SKM-1 treated with dmso at 0.1 percent for 144 hours (cell line): ENCODE measurements around the gene BLOC1S5.

Source experiments
- DNase-seq: peaks from one replicate; lab custom pipeline; 2025; ENCODE audit not compliant: unreplicated experiment; lab: John Stamatoyannopoulos, UW

Gene BLOC1S5

DNA sequence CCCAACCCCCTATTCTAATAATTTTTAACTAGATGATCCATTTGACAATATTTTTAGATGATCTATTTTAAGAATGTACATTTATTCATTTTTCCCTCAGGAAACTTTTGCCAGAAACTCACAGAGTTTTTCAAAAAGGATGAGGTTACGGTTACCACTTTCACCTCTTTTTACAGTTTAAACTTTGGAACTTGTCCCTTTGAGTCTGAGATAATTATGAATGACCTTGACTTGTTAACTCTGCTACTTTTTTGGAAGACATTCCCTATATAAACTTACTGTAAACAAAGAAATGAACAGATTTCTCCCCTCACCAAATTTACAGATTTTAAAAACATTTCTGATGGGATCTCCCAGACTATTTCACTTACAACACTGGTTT, 18.4 kb upstream of the BLOC1S5 start:
- DNase-seq = no peak

DNA sequence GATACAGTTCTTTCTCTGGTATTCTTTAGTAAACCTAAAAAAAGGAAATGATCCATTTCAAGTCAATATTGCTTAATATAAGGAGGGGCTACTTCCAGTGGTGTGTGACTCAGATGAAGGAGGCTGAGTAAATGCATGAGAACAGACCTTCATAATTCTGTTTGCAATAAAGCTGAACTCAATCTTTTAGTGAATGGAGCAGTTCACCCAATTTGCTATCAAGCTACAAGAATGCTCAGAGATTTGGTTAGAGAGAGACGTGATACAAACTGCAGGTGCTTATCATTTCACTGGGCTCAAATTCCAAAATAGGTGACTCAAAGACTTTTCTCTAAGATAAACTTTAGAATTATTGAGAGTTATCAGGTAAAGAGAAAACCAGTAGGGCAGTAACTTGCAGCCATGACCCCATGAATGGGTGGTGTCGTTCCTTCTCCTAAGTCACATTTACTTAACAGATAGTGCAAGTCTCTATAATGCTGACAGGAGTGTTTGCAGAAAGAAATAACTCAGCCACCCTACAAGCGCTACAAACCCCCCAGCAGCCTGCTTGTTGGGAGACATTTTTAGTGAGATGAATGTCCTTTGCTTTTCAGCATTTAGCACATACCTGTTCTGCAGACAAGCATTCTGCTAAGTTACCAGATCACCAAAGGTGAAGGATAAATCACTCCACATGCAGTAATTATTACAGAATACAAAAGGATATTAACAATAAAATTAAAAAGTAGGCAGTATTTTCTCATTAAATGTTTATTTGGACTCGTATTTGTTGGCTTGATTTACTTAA, 16.4 kb upstream of the BLOC1S5 start:
- peak; percentile 76 for DNase-seq

DNA sequence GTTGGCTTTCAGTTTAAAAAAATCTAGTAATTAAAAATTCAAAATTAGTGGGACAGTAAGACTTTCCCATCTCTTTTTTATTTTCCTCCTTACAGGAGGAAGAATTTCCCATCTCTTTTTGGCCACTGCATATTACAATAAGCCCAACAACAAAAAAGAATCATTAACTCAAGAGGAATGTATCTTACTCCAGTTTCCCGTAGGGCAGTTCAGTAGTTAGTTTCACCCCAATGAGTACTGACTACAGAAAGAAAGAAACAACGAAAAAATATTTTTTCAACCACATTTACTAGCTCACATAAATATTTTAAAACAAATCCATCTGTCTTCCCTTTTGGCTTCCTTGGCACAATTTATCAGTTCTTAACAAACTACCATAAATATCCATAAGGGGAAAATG, 14.9 kb upstream of the BLOC1S5 start:
- no peak for DNase-seq

DNA sequence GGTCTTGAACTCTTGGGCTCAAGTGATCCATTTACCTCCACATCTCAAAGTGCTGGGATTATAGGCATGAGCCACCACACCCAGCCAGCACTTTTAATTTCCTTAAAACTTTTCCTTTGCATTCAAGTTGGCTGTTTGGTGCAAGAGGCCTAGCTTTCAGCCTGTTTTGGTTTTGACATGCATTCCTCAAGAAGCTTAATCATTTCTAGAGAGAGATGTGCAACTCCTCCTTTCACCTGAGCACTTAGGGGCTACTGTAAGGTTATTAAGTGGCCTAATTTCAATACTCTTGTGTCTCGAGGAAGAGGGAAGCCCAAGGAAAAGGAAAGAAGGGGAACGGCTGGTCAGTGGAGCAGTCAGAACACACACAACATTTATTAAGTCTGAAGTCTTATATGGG, 13.8 kb upstream of the BLOC1S5 start:
- DNase-seq = no peak

DNA sequence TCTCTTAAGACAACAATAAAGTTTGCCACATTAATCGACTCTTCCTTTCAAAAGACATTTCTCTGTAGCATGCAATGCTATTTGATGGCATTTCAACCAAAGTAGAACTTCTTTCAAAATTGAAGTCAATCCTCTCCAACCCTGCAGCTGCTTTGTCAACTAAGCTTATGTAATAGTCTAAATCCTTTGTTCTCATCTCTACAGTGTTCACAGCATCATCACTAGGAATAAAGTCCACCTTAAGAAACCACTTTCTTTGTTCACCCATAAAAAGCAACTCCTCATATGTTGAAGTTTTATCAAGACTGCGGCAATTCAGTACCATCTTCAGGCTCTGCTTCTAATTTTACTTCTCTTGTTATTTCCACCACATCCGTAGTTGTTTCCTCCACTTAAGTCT, 11.5 kb upstream of the BLOC1S5 start:
- no peak for DNase-seq

DNA sequence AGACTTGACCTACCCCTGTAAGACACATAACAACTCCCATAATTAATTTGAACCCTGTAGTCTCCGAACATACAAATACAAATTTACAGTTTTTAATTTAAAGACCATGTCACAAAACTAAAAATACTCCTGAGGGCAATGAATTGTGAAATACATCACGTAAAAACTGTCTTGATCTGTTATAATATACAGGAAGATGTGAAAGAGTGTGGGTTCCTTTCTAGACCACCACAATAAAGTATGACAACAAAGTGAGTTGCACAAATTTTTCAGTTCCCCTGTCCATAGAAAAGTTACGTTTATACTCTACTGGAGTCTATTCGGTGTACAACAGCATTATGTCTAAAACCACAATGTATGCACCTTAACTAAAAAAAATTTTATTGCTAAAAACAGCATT, 11.0 kb upstream of the BLOC1S5 start:
- peak; percentile 47 for DNase-seq

DNA sequence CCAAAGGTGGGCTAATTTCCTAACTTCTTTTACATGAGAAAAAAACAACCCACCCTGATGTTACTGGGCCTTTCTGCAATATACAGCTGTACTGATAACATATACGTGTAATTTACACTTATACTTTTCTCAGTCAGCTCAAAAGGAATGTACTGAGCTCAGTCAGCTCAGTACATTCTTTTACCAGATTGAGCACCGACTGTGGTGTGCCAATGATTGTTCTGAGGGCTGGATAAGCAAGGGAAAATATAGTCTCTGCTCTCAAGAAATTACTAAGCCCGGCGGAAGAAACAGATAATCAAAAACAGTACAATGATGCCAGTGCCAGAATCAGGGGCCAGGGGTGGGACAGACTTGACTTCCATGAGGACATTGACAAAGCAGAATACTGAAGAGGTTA, 10.0 kb upstream of the BLOC1S5 start:
- DNase-seq = no peak

DNA sequence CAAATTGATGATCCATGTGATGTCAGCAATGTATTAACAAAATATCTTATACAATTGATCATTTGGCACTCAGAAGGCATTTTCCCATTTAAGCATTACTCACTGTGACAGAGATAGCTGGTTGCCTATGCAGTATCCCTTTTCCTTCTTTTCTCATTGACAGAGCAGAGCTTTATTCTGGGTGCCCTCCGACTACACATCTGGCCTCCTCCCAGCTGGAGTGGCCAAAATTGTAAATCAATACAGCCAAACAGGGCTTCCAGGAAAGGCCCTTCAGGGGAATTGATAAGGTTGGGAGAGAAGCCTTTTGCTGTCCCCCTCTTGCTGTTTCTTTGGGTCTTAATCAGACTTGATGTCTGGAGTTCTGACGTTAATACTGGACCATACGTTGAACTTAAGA, 9.6 kb upstream of the BLOC1S5 start:
- DNase-seq = no peak

DNA sequence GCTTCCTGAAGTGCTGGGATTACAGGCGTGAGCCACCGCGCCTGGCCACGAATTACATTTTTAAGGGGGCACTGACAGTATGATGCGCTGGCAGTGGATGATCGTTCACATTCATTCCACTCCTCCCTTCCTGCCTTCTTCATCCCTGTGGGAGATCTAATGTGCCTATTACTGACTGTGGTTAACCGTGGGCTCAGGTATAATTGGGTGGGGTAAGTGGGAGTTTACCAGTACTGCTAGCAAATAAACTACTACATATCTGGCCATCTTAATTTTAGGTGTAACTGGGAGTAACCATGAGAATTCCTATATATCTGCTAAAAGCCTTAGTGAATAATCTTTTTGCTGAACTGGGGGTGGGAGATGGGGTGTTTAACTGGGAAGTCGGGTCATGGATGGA, 6.5 kb upstream of the BLOC1S5 start:
- no peak for DNase-seq

DNA sequence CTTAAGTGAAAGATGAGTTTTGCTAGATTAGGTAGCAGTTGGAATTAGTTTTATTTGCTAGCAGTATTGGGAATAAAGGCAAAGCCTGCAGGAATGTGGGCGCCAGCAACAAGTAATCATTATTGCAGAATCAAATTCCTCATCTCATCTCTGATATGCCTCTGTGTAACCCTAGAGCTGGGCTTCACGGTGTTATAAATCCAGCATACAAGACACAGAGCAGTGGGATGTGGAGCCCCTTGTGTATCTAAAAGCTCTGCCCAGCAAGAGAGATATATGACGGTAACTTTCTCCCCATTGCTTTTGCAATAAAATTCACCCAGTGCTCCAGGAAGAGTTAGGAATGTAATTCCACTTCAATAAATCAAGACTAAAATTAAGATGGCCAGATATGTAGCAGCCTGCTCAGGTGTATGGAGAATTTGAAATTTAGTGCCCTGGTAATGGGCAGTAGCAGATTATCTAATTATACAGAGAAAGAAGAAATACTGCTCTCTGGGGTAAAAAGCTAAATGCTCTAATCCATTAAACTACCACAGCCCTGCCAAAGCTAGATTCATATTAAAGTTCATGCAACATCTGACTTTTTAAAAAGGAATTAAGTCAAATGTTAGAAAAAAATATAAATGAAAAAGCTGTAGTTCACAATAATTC, 5.6 kb upstream of the BLOC1S5 start:
- DNase-seq = no peak

DNA sequence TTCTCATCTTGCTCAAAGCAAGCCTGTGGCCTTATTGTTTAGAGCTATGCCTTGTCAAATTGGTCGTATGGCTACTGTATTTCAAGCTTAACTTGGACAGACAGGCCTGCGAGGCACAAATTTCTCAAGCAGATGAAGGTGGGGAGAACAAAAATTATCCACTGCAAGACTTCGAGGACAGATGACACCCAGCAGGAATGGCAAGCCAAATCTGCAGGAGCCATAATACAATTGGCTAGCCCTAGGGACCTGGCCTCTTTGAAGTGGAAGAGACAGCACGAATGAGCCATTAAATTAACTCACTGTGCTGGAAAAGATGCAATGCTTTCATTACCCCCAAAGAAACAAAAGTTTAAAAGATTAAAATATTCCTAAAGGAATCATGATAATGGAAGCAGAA, 5.0 kb upstream of the BLOC1S5 start:
- no peak for DNase-seq

DNA sequence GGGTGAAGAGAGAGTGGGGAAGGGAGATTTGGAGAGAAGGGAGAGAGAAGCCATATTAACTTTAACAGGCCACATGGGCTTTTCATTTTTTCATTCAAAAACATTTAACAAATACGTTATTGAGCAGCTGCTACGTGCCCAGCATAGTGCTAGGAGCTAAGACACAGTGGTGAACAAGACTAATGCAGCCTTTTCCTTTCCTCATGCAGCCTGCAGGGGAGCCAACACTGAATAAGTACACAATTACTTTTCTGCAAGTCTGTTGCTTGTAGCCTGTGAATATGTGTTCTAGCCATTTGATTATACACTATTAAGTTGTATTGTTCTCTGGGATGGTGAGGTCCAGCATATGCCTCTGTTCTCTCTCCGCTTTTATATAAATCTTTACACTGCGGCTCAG, 1.9 kb upstream of the BLOC1S5 start:
- no peak for DNase-seq

DNA sequence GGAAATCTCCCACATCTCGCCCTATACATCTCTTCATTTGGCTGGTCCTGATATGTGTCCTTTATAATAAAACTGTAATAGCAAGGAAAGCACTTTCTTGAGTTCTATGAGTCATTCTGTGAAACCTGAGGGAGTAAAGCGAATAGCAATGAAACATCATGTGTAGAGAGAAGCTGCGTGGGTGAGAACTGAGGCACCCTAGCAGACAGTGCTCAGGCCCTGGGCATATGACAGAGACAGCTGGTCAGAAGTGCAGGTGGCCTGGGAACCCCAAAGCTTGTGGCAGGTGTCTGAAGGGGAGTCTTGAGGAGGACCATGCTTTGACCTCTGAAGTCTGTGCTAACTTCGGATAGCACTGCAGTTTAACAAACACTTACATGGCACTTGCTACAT, 1.3 kb upstream of the BLOC1S5 start:
- DNase-seq = no peak

DNA sequence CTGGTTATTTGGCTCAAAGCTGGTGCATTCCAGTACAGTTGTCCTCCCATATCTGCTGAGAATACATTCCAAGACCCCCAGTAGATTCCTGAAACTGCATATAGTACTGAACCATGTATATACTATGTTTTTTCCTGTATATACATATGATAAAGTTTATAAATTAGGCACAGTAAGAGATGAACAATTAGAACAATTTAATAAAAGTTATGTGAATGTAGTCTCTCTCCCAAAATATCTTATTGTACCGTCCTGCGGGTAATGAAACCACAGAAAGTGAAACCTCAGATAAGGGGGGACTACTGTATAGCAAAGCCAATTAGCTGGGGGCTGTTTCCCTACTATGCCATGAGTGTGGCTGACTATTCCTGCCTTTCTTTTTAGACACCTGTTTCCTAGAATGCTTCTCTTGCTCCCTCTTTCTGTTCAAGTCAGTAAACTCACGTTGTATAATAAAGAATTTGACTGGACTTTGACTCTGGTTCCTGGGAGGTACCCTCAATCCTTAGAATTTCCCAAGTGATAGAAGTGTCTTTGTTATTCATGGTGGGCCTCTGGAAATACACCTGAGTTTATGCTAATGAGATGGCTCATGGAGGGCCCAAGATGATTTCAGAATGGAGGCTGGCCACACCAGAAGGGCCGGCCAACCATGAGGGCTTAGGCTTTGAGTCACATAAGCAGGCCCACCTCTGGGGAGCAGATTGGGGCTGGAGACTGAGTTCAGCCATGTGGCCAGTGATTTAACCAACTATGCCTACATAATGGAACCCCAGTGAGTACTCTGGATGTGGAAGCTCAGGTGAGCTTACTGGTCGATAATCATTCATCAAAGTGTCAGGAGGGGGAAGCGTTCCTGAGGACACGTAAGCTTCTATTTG, 689 bp upstream of the BLOC1S5 start:
- no peak for DNase-seq

DNA sequence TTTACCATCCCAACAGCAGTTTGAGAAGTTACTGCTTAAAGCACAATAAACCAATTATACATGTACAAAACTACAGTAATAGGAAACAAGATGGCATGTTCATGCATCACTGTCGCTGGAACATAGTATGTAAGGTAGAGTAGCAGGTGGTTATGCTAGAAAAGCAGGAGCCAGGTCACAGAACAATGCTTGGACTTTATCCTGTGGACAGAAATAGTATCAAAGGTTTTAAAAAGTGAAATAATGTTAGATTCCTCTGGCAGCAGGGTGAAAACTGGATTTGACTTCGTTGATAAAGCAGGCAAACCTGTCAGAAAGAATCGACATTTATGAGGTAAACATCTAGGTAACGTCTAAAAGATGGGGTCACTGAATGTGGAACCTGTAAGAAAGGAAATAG, 2.5 kb downstream of the BLOC1S5 start:
- DNase-seq = no peak

DNA sequence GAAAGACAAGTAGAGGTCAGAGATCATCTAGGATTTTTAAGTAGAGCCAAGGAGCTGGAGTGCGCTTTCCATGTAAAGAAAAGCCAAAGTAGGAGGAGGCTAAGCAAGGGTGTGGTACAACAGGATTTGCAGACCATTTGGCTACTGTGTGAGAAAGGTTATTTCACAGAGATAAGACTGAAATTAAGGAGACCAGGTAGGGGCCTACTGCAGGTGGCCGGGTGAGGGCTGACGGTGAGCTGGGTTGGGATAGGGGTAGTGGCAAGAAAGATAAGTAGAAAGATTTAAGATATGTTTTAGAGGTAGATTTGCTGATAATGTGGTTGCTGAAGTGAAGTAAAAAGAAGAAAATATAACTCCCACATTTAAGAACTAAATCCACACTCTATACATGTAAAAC, 3.8 kb downstream of the BLOC1S5 start:
- no peak for DNase-seq

DNA sequence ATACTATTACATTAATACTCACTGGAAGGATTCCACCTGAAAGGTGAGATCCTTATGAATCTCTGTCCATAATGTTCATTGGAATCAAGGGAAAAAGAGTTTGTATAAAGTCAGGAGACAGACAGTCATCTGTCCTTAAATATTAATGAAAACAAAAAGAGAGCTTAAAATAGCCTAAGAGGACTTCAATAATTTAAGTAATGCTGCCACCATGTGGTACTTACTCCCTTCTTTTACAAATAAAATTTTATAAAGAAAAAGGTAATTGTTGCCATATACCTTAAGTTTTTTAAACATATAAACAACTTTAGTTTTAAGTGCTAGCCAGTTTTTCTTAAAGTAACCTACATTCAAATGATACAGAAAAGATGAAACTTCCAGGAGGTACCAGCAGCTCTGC, 5.1 kb downstream of the BLOC1S5 start:
- DNase-seq = no peak

DNA sequence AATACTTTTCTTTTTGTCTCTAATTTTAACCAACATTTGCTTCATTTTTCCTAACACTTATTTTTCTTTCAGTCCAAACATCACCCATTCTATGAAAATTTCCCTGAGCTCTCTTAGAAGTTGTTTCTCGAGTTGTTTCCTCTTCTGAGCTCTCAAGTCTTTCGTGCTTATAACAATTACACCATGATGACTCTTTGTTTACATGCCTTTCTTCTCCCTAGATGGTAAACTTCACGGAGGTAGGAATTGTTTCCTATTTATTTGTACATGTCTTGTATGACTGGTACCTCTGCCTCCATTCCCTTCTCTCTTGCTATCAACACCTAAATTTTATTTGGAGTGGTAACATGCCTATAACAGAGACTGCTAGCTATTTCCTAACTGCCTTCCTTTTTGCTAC, 6.4 kb downstream of the BLOC1S5 start:
- no peak for DNase-seq

DNA sequence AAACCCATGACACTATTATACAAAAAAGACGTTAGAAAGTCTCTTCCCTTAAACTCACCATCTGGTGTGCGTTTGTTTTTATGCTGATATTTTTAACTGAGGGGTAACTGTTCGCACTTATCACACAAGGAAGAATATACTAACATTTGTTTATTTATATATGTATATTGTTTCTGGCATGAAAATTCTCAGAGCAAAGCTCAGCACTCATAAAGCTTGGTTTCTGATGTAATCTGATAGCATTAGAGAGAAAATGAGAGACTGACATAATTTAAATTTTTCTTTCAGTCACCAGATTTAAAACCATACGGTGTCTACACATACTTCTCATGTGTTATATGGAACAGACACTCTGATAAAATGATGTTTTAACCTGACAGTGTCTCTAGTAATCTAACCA, 6.9 kb downstream of the BLOC1S5 start:
- DNase-seq = no peak

DNA sequence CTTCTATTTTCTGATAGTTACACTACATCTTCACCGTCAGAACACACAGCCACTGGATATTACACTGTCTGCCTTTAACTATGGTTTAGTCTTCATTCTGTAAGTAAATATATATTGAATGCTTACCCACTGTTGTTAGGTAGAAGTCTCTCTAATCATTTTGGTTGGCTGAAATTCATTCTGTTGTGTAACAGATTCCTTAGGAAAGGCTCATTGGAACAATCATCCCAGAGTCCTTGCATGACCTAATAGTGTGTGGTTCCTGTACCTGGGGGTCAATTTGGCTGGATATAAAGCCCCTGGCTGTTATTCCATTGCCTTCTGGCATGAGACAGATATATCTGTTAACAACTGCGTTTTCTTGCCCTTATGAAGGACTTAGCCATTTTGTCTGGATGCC, 9.9 kb downstream of the BLOC1S5 start:
- DNase-seq = no peak

DNA sequence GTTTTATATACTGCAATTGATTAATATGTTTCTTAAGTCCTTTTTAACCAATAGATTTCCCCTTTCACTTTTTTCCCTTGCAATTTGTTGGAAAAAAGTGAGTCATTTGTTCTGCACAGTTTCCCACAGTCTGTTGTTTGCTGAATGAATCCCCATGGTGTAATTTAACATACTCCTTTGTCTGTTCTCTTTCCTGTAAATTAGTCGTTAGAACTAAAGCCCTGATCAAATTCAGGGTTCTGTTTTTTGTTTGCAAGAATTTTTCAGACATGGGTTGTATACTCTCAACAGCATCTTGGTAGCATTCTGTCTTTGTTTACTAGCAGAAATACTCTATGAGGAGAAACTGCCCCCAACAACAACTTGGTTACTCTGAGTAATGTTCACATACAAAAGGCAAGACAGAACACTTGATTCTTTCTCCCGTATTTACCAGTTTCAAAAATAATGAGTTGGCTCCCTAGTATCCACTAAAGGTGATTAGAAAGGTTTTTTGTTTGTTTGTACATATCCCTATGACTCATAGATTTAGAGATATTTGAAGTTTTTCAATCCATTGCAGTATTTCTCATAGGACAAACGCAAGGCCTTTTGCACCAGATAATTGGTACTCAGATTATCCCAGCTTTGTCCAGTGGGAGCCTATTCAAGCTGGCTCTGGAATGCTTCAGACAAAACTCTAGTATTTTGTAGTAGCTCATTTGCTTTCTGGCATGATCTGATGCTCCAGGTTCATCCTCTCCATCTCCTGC, 16.5 kb downstream of the BLOC1S5 start:
- DNase-seq = no peak
